ENCODE data around the gene ACACA.

Gene ACACA

GRCh38 chr17:37050920-37051319 is 355.7 kb downstream of the ACACA start:
- TF ChIP-seq ZNF10 (tag by site-specific recombination; IDR thresholded peaks at IDR 0.05) (no peak), ZNF18 (tag by site-specific recombination; IDR thresholded peaks at IDR 0.05) (no peak), AEBP2 (tag by site-specific recombination; IDR thresholded peaks at IDR 0.05; ENCODE audit: borderline replicate concordance) (no peak), ZNF223 (tag by site-specific recombination; IDR thresholded peaks at IDR 0.05) (no peak), ZBTB48 (tag by site-specific recombination; IDR thresholded peaks at IDR 0.05) (no peak), ZNF140 (tag by site-specific recombination; IDR thresholded peaks at IDR 0.05) (no peak), PATZ1 (tag by site-specific recombination; IDR thresholded peaks at IDR 0.05) (no peak), ZBTB8A (tag by site-specific recombination; IDR thresholded peaks at IDR 0.05) (no peak), ZNF354C (tag by site-specific recombination; IDR thresholded peaks at IDR 0.05; ENCODE audit: borderline replicate concordance, low read depth) (no peak), ZBTB1 (tag by site-specific recombination; IDR thresholded peaks at IDR 0.05) (no peak), ZNF350 (tag by site-specific recombination; IDR thresholded peaks at IDR 0.05) (no peak), IKZF3 (tag by site-specific recombination; IDR thresholded peaks at IDR 0.05) (no peak), ZNF26 (tag by site-specific recombination; IDR thresholded peaks at IDR 0.05) (no peak), PBX3 (CRISPR knock-in tag; IDR thresholded peaks at IDR 0.05) (no peak)
- ChIA-PET POLR2A (interaction anchor here (1.0 kb wide), 1 partner anchor 114 kb away, joined by 3 read pairs; no protein-coding TSS in a partner anchor), CTCF (interaction anchor here (0.7 to 4.9 kb wide), 4 partner anchors 128 to 919 kb away, joined by 4 to 25 read pairs (median 4); no protein-coding TSS in a partner anchor)
- H3K9me3 ChIP-seq (ENCODE audit: control insufficient read depth, insufficient read depth, low read depth, low read length), result no peaks in the 10 kb centered on the region
- peaks cover 0 to 47% of the 10 kb centered on the region in 2 experiments; a peak in 2 of 3 replicates for H3K36me3 ChIP-seq (ENCODE audit: control insufficient read depth in 2 of 2, insufficient read depth in 1 of 2, low read length in 2 of 2)
- peaks cover 7% of the 10 kb centered on the region; the same call in 1 of the 2 replicates for H3K4me1 ChIP-seq (ENCODE audit: control insufficient read depth, insufficient read depth, low read length)
- H3K27ac ChIP-seq (ENCODE audit: extremely low read depth, low read depth, low read length), result no peak overlapping the region
- no peak overlapping the region for H3K4me3 ChIP-seq (ENCODE audit: low read depth, low read length)

- peaks cover 15% of the 10 kb centered on the region; the same call in 1 of the 2 replicates for H3K4me1 ChIP-seq (ENCODE audit: control insufficient read depth, insufficient read depth, low read length)
- ChIA-PET POLR2A (interaction anchor here (2.7 kb wide), 1 partner anchor 112 kb away, joined by 16 read pairs; the partner anchor contains the start of gene LHX1), CTCF (interaction anchor here (0.6 to 5.2 kb wide), 22 partner anchors 7 to 446 kb away, joined by 3 to 84 read pairs (median 6); partner anchors contain the start of genes AATF and MRM1)
- no peak overlapping the region for H3K27ac ChIP-seq (ENCODE audit: extremely low read depth, low read depth, low read length)
- H3K9me3 ChIP-seq (ENCODE audit: control insufficient read depth, insufficient read depth, low read depth, low read length), result no peaks in the 10 kb centered on the region
- peaks cover 0 to 36% of the 10 kb centered on the region in 2 experiments; a peak in 2 of 3 replicates for H3K36me3 ChIP-seq (ENCODE audit: control insufficient read depth in 2 of 2, insufficient read depth in 1 of 2, low read length in 2 of 2)
- no peak overlapping the region for H3K4me3 ChIP-seq (ENCODE audit: low read depth, low read length)
- TF ChIP-seq ZBTB20 (tag by site-specific recombination; IDR thresholded peaks at IDR 0.05) (no peak), SCRT1 (tag by site-specific recombination; IDR thresholded peaks at IDR 0.05; ENCODE audit: borderline replicate concordance) (0 out of 2 replicates have a peak, but pooled peaks have one; percentile 12), ZNF433 (tag by site-specific recombination; IDR thresholded peaks at IDR 0.05; ENCODE audit: low read depth) (no peak)
Measured at GRCh38 chr17:37048811-37049210, 357.8 kb downstream of the ACACA start.

Data from HEK293 (cell line).